NCI-H446 (cell line): ENCODE results near the gene GTF3C2.
A peak's percentile ranks its signal among the peaks of the same experiment; 100 is the strongest.

Experiments used
- DNase-seq, 2 experiments: peaks; one replicate each; lab custom pipeline; 2025; lab: John Stamatoyannopoulos, UW

The GTF3C2 gene, protein sequence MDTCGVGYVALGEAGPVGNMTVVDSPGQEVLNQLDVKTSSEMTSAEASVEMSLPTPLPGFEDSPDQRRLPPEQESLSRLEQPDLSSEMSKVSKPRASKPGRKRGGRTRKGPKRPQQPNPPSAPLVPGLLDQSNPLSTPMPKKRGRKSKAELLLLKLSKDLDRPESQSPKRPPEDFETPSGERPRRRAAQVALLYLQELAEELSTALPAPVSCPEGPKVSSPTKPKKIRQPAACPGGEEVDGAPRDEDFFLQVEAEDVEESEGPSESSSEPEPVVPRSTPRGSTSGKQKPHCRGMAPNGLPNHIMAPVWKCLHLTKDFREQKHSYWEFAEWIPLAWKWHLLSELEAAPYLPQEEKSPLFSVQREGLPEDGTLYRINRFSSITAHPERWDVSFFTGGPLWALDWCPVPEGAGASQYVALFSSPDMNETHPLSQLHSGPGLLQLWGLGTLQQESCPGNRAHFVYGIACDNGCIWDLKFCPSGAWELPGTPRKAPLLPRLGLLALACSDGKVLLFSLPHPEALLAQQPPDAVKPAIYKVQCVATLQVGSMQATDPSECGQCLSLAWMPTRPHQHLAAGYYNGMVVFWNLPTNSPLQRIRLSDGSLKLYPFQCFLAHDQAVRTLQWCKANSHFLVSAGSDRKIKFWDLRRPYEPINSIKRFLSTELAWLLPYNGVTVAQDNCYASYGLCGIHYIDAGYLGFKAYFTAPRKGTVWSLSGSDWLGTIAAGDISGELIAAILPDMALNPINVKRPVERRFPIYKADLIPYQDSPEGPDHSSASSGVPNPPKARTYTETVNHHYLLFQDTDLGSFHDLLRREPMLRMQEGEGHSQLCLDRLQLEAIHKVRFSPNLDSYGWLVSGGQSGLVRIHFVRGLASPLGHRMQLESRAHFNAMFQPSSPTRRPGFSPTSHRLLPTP

DNA sequence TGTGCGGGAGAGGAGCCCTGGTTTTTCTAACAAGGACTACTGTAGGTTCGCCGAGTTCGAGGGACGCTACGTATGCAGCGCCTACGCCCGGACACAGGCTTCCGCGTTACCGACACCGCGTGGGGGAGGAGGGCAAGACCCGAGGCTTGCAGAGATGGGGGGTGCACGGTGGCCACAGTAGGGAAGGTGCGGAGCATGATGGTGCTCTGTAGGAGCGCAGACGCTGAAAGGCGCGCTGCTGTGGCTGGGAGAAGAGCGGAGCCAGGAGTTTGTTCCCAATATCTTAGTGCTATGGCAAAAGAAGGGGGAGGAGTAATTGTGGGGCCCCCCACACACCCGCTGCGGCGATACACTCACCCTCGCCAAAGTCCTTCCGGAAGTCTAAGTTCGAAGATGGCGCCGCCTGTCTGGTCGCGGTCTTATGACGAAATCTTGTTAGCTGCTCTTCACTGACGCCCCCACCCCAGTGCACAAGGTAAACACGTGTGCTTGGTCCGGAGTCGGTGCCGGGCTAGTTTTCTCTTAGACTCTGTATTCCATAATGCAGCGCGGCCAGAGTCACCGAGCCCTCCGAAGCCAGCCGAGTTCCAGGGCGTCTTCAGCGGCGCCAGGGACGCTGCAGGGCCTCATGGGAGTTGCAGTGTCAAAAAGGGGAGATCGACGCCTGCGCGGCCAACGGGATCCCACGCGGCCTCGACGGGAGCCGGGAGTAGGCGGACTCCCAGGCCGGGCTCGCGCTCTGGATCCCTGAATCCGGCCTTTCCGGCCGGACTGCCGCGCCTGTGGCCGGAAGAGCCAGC is at the start of gene GTF3C2:
GTF3C2 (minus strand) TSS at position 383 of the 800 bp plus-strand sequence. CDS start 13,210 bp downstream, outside the sequence.
- peak; percentile 92 to 97 for DNase-seq

- DNase-seq: no peak
Measured at GRCh38 chr2:27400348-27401135, 44.0 kb upstream of the GTF3C2 start.

- no peak for DNase-seq
Measured at GRCh38 chr2:27398962-27399361, 42.4 kb upstream of the GTF3C2 start.

DNA sequence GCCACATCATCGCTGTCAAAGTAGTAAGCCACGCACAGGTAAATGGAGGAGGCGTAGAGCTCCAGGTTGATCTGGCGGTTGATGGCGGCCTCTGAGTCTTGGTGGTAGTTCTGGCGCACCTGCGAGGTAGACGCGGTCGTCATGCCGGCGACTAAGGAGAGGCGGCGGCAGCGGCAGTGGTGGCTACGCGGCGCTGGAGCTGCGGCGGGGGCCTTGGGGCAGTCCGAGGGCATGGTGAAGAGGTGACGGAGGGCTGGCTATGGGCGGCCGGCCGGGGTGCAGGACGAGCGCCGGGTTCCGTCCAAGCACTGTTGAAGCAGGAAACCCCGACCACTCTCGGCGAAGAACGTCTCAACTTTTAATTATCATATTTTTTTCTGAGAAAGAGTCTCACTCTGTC is 36.7 kb upstream of the GTF3C2 start:
- DNase-seq: no peak

DNA sequence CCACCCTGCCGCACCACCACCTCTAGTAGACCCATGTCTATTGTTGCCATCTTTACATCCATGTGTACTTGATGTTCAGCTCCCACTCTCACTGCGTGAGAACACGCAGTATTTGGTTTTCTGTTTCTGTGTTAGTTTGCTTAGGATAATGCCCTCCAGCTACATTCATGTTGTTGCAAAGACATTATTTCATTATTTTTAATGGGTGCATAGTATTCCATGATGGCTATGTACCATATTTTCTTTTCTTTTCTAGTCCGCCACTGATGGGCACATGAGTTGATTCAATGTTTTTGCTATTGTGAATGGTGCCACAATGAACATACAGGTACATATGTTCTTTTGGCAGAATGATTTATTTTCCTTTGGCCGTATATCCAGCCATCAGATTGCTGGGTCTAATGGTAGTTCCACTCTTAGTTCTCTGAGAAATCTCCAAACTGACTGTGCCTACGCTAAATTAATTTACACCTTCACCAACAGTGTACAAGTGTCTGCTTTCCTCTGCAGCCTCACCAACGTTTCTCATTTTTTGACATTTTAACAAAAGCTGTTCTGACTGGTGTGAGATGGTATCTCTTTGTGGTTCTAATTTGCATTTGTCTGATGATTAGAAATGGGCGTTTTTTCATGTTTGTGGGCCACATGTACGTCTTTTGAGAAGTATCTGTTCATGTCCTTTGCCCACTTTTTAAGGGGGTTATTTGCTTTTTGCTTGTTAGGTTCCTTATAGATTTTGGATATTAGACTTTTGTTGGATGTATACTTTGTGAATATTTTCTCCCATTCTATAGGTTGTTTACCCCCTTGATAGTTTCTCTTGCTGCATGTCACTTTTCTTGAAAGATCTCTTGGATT is 34.5 kb upstream of the GTF3C2 start:
- no peak for DNase-seq

GRCh38 chr2:27381577-27382181 is 25.1 kb upstream of the GTF3C2 start:
- DNase-seq: no peak

DNA sequence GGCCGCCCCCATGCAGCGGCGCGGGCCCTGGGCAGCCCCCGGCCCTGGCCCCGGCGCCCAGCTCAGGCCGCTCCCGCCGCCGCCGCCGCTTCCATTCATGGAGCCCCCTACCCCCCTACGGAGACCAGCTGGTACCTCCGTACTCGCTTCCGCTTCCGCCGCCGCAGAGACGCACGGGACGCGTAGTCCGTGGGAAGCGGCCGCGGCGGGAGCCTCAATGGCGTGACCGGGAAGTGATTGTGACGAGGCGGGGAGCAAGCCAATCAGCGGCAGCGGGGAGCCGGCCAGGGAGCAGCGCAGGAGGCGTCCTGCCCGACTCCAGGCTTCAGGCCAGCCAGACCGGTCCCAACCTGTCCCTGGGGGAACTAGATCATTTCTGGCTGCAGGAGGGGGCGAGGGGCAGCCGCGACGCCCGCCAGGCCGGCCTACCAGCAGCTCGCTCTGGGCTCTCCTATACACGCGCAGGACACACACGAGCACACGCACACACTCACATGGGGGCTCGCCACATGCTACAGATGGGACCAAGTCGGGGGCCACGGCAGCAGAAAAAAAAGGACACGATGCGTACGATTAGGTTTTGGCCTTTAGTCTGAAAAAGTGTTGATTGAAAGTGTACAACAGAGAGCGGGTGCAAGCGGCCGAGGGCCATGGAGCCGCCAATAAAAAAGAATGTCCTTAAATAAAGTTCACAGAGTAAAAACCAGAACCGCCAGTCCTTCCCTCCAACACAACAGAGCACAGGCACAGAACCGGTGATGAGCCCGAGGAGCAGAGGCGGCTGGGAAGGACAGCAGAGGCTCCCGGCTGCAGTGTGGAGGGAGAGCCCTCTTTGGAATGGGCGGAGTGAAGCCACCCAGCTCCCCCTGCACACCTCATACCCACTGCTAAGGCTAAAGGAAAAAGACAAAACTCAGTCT is 24.3 kb upstream of the GTF3C2 start, which contains the start of gene ZNF513:
ZNF513 (minus strand) TSS at position 109 of the 920 bp plus-strand sequence. CDS start 208 bp downstream, outside the sequence.
- peak; percentile 88 to 97 for DNase-seq

DNA sequence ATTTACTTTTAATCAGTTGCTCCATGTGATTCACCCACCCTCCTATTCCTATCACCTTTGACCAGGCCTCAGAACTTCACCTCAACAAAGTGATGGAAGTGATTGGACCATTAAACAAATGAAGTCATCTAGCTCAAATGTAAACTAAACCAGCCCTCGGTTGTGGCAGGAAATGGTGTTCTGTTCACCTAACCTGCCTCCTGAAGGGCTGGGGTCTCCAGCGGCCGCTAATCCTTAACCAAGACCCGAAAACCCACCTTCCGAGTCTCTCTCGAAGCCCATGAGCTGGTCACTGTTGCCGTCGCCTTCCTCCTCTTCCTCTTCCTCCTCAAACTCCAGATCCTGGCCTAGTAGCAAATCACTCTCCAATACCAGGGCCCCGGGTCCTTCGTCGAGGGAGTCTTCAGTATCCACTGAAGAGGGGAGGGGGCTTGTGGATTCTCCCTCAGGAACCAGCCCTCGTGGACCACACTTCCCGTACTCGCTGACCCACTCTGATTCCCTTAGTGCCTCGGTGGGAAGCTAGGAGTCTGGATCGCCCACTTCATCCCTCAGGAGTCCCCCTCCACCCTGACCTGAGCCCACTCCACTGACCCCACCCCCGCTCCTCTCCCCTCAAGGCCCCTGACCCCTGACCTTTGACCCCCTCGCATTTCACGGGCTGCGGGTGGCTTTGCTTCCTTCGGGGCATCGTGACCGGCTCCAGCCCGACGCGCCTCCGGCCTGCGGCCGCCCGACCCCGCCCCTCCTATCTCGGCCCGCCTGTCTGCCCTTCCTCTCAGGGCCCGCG is 23.5 kb upstream of the GTF3C2 start:
- DNase-seq: peak in 1 of 2 experiments; percentile 63

DNA sequence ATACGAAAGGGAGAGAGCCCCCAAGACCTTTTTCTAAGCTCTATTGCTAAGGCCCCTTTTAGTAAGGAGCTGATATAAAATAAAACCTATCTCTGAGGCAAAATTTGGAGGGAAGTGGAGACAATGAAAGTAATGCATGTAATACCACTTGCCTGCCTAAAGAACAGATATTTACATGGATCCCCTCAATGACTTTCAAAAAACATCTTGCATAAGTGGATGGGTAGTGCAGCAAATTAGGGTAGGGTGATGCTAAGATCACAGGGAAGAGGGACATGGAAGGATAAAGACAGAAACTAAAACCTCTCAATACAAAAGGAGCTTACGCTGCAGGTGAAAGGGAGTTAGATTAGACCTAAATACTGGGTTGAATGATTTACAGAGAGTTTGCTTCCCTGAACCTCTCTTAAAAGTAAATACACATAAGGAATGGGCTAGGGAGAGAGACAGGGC is 22.8 kb upstream of the GTF3C2 start:
- no peak for DNase-seq

DNA sequence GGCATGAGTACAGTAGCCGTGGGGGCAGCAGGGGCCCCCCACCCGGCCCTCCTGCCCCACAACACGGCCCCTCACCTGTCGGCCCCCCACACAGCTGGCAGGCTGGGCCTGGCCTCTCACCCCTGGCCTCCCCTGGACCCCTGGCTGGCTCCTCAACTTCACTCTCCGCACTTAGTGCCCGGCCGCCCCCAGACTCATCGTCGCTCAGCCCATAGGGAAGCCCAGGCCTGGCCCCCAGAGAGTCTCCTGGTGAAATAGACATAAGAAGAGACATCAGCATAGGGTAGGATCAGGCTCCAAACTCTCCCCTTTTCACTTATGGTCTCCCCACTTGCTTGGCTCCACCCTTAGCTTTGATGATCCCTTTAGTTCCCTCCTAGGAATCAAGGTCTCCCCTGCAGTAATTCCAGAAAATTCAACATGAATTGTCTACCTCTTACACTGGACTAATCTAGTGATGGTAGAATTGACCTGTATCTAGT is 22.3 kb upstream of the GTF3C2 start:
- DNase-seq: no peak

DNA sequence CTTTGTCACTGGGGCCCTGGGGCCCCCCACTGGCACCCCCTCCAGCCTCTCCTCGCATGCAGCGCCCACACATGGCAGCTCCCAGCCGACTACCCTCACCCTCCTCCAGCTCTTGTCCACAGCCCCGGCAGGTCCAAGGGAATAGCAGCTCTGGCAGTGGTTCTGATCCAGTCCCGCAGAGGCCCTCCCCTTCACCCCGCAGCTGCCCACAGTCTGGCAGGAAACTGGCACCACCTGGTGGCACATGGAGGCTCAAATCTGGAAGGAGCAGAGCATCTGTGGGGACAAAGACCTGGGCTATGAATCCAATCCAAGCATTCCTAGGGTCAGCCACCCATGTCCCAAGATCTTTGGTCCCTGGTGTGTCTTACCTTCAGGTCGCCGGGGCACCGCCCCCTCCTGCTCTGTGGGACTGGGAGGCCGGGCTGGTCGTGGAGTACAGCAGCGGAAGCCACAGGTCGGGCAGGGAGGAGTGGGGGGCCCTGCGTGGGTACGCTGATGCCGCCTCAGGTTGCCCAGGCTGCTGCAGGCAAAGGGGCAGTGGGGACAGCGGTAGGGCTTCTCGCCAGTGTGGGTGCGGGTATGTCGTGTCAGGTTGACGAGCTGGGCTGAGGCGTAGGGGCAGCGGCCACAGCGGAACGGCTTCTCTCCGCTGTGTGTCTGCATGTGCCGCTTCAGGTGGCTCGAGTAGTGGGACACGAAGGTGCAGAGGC is 21.7 kb upstream of the GTF3C2 start:
- DNase-seq: peak in 1 of 2 experiments; percentile 8

DNA sequence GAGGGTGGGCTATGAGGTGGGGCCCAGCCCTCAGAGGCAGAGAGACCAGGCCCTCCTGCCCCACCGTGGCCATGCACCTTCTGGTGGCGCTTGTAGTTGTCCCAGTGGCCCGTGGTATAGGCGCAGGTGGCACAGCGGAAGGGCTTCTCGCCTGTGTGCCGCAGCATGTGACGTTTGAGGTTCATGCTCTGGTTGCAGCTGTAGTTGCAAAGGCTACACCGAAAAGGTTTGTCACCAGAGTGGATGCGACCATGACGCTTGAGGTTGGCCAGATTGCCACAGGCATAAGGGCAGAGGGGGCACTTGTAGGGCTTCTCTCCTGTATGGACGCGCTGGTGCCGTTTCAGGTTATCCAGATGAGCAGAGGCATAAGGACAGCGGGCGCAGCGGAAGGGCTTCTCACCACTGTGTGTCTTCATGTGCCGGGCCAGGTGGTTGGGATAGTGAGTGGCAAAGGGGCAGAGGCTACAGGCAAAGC is 21.1 kb upstream of the GTF3C2 start:
- DNase-seq: no peak

- no peak for DNase-seq
Measured at GRCh38 chr2:27376866-27377617, 20.5 kb upstream of the GTF3C2 start.

DNA sequence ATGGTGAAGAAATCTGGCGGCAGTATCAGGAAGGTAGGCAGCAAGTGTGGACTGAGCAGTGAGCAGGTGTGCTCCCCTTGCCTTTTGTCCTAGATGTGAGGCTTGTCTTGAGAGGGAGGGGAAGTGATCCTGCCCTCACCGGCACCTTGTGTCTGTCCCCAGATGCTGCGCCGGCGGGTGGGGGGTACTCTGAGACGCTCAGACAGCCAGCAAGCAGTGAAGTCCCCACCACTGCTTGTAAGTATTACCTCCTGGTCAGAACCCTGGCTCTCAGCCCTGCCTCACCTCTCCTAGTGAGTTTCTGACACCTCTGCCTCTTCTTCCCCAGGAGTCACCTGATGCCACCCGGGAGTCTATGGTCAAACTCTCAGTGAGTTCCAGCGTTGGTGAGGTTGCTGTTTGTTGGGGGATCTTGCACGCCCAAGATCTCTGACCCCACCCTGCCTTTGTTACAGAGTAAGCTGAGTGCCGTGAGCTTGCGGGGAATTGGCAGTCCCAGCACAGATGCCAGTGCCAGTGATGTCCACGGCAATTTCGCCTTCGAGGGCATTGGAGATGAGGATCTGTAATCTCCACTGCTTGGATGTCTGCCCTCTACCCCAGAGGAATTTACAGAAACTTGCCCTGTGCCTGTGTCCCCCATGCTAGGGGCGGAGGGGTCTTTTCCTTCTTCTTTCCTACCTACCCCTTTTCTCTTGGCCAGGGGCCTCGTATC is 19.7 kb upstream of the GTF3C2 start:
- no peak for DNase-seq

DNA sequence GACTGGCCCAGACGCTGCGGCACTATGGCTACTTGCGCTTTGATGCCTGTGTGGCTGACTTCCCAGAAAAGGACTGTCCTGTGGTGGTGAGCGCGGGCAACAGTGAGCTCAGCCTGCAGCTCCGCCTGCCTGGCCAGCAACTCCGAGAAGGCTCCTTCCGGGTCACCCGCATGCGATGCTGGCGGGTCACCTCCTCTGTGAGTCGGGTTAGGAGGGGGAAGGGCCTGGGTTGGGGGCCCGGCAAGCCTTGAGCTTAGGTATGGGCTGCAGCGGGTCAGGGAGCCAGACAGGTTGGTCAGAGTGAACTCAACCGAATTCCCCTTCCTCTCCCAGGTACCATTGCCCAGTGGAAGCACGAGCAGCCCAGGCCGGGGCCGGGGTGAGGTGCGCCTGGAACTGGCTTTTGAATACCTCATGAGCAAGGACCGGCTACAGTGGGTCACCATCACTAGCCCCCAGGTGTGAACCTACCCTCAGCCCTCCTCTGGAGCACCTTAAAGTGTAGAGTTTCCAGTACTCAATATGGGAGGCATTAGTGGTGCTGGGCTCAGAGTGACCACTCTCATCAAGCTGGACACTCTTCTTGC is 19.0 kb upstream of the GTF3C2 start:
- no peak for DNase-seq
